HEK293T (cell line): ENCODE results near the gene KARS1.

ENCODE experiments used
- ELF4 ChIP-seq: fragments of 450-650 bp; IDR thresholded peaks from 2 replicates; pipeline ENCODE4 v1.6.1; 2017; ENCODE audit warnings: antibody characterized with exemption
- FOXA1 ChIP-seq: fragments of 450-650 bp; IDR thresholded peaks from 2 replicates; pipeline ENCODE4 v1.6.1; 2016; ENCODE audit warnings: mild to moderate bottlenecking
- PKNOX1 ChIP-seq: fragments of 450-650 bp; IDR thresholded peaks from 2 replicates; pipeline ENCODE4 v1.6.1; 2016
- TARDBP ChIP-seq: fragments of 450-650 bp; IDR thresholded peaks from 2 replicates; pipeline ENCODE4 v1.6.1; 2016

DNA sequence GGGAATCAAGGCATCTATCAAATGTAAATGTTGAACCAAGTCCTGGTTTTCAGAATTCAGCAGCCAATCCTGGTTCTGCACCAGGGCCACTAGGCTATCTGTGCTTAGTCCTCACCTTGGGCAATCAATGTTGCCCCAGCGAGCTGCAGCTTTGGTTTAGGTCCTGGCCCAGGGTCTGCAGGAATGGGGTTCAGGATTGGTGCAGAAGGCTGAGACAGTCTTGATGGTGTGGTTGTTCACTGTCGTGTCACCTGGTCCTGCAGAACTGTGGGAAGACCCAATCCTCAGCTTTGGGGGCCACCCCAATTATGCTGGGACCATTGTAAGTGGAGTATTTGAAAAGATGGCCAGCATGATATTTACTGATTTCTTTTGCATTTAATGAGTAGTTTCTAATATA is 10.7 kb upstream of the KARS1 start:
- TF ChIP-seq PKNOX1 (no peak), ELF4 (no peak), TARDBP (no peak), FOXA1 (no peak)
